HepG2 (cell line): ENCODE measurements around the gene ZNF282. TPM values are rescaled to one million over a fixed set of nuclear protein-coding genes. Genes with fewer than 3 reads are reported as not detected.

Source experiments
- GFI1 ChIP-seq: sonication (generic); formaldehyde crosslinking; IDR thresholded peaks from 2 replicates; pipeline ENCODE4 v1.5.0; 2020; ENCODE audit warnings: missing genetic modification reagents, mild to moderate bottlenecking, borderline replicate concordance
- HNRNPLL ChIP-seq: fragments of 200-400 bp; formaldehyde crosslinking; IDR thresholded peaks from 2 replicates; pipeline ENCODE4 v1.6.1; 2017; ENCODE audit warnings: mild to moderate bottlenecking, low read depth, low read length; ENCODE audit not compliant: poor library complexity, severe bottlenecking
- POLR2A ChIP-seq, 2 experiments: IDR thresholded peaks; 2 replicates each; pipeline ENCODE4 v1.6.1; 2011; ENCODE audit warnings: low read depth in 2 of 2, low read length in 2 of 2, mild to moderate bottlenecking in 1 of 2, moderate library complexity in 1 of 2; ENCODE audit not compliant: insufficient read depth in 1 of 2
- TEAD3 ChIP-seq: optimal IDR thresholded peaks from 2 replicates; pipeline ENCODE3; 2016; ENCODE audit warnings: borderline replicate concordance
- YY1 ChIP-seq: IDR thresholded peaks from 2 replicates; pipeline ENCODE4 v1.6.1; 2011; ENCODE audit warnings: low read length, low read depth, moderate library complexity, mild to moderate bottlenecking; ENCODE audit not compliant: insufficient read depth, insufficient replicate concordance
- ZNF34 ChIP-seq: sonication (generic); formaldehyde crosslinking; IDR thresholded peaks from 2 replicates; pipeline ENCODE4 v1.4.0; 2020; ENCODE audit warnings: mild to moderate bottlenecking, missing genetic modification reagents, borderline replicate concordance
- ZNF430 ChIP-seq: sonication (generic); formaldehyde crosslinking; IDR thresholded peaks from 2 replicates; pipeline ENCODE4 v1.9.0; 2021; ENCODE audit warnings: mild to moderate bottlenecking, missing genetic modification reagents
- ZNF468 ChIP-seq: sonication (generic); formaldehyde crosslinking; IDR thresholded peaks from 2 replicates; pipeline ENCODE4 v1.8.0; 2022; ENCODE audit warnings: mild to moderate bottlenecking, moderate library complexity, missing genetic modification reagents
- ZNF761 ChIP-seq: sonication (generic); formaldehyde crosslinking; conservative IDR thresholded peaks from 2 replicates; pipeline ENCODE4 v1.4.0; 2020; ENCODE audit warnings: mild to moderate bottlenecking, missing genetic modification reagents
- ZNF839 ChIP-seq: sonication (generic); formaldehyde crosslinking; IDR thresholded peaks from 2 replicates; pipeline ENCODE4 v1.4.0; 2020; ENCODE audit warnings: missing genetic modification reagents, mild to moderate bottlenecking, borderline replicate concordance
- polyA plus RNA-seq, 8 experiments: library from polyadenylated mRNA; depleted of rRNA in 3 of 8; stranded (reverse) in 7 of 8; unstranded in 1 of 8; fragments of >200 nt; fragmentation: Illumina TruSeq in 4 of 8; extraction: Trizol in 4 of 8; gene quantifications; 2 replicates each; pipeline versions ENCODE4 v1.2.1 to v1.2.3, GENCODE V29; 2011 to 2016; ENCODE audit warnings: low read depth in 4 of 8, missing spikeins in 1 of 8, mixed read lengths in 1 of 8; ENCODE audit not compliant: insufficient read depth in 1 of 8
- total RNA-seq, 5 experiments: library from RNA; depleted of rRNA; stranded (reverse); fragments of >200 nt; fragmentation: Illumina TruSeq; extraction: Trizol; gene quantifications; 2 replicates each; pipeline ENCODE4 v1.2.3, GENCODE V29; 2016; ENCODE audit warnings: low read depth in 1 of 5
- TF ChIP-seq, protein P1 (sequence below): sonication (generic); formaldehyde crosslinking; IDR thresholded peaks from 2 replicates; pipeline ENCODE4 v1.9.0; 2022; ENCODE audit warnings: missing genetic modification reagents, mild to moderate bottlenecking, borderline replicate concordance
- TF ChIP-seq, protein P2 (sequence below): sonication (generic); formaldehyde crosslinking; conservative IDR thresholded peaks from 2 replicates; pipeline ENCODE4 v1.8.0; 2022; ENCODE audit warnings: low read depth, missing genetic modification reagents
- TF ChIP-seq, protein P3 (sequence below): sonication (generic); formaldehyde crosslinking; IDR thresholded peaks from 2 replicates; pipeline ENCODE4 v1.8.1; 2023; ENCODE audit warnings: mild to moderate bottlenecking, missing genetic modification reagents
- TF ChIP-seq, protein P4 (sequence below): sonication (generic); formaldehyde crosslinking; IDR thresholded peaks from 2 replicates; pipeline ENCODE4 v1.5.1; 2020; ENCODE audit warnings: missing genetic modification reagents, mild to moderate bottlenecking, borderline replicate concordance
- TF ChIP-seq, protein P5 (sequence below): sonication (generic); formaldehyde crosslinking; IDR thresholded peaks from 2 replicates; pipeline ENCODE4 v1.5.0; 2020; ENCODE audit warnings: mild to moderate bottlenecking, missing genetic modification reagents

ZNF282 gene
- total and polyA plus RNA-seq, 2 of the 13 experiments (the other 11 are each of a cell fraction or from before 2014, with no cell fraction given): 9.1 to 20.9 TPM

DNA sequence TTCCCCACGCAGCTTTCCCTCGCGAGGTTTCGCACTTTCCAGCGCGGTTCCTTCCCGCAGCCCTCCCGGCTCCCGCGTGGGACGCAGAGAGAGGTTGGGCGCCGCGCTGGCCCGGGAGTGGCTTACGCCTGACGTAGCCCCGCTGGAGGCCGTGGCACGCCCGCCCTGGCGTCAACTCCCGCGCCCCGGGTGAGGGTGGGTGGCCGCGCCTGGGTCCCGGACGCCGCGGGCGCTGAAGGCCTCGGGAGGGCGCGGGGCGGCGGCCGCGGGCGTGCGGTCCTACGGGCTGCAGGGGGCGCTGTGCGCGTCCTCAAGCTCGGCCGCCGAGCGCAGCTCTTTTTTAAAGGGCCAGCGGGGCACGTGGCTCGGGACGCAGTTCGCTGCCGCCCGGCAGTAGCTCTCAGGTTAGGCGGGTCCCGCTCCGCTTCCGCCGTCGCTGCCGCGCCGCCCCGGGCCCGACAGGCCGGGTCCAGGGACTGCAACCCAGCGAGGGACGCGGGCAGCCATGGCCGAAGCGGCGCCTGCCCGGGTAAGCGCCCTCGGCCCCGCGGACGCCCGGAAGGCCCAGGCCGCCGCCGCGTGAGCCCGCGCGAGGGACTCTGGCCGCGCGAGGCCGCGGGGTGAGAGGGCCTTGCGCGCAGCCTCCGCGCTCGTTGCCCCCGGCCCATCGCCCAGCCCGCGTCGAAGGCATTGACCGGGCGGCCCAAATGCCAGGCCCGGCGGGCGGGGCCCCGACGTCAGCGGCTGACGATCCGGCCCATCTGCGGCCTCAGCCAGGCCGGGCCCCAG lies 66.7 kb downstream of the ZNF282 start, which contains the start of gene ZNF783 (continued):
- TF ChIP-seq, protein P1, sequence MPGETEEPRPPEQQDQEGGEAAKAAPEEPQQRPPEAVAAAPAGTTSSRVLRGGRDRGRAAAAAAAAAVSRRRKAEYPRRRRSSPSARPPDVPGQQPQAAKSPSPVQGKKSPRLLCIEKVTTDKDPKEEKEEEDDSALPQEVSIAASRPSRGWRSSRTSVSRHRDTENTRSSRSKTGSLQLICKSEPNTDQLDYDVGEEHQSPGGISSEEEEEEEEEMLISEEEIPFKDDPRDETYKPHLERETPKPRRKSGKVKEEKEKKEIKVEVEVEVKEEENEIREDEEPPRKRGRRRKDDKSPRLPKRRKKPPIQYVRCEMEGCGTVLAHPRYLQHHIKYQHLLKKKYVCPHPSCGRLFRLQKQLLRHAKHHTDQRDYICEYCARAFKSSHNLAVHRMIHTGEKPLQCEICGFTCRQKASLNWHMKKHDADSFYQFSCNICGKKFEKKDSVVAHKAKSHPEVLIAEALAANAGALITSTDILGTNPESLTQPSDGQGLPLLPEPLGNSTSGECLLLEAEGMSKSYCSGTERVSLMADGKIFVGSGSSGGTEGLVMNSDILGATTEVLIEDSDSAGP (CRISPR knock-in tag): peak; percentile 99
- TF ChIP-seq, protein P2, sequence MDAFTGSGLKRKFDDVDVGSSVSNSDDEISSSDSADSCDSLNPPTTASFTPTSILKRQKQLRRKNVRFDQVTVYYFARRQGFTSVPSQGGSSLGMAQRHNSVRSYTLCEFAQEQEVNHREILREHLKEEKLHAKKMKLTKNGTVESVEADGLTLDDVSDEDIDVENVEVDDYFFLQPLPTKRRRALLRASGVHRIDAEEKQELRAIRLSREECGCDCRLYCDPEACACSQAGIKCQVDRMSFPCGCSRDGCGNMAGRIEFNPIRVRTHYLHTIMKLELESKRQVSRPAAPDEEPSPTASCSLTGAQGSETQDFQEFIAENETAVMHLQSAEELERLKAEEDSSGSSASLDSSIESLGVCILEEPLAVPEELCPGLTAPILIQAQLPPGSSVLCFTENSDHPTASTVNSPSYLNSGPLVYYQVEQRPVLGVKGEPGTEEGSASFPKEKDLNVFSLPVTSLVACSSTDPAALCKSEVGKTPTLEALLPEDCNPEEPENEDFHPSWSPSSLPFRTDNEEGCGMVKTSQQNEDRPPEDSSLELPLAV: 0 out of 2 replicates have a peak, but pooled peaks have one; percentile 91
- TF ChIP-seq ZNF430 (CRISPR knock-in tag): peak; percentile 76
- peak; percentile 34 for TF ChIP-seq TEAD3
- TF ChIP-seq ZNF761 (CRISPR knock-in tag): peak; percentile 88; the same call in 1 of the 2 replicates
- peak; percentile 41 to 53; a peak in 3 of 4 replicates for TF ChIP-seq POLR2A (IDR thresholded peaks at IDR 0.05; ENCODE audit: insufficient read depth in 1 of 2, low read depth in 2 of 2, low read length in 2 of 2)
- TF ChIP-seq GFI1 (CRISPR knock-in tag): peak; percentile 33; the same call in 1 of the 2 replicates
- TF ChIP-seq, protein P3, sequence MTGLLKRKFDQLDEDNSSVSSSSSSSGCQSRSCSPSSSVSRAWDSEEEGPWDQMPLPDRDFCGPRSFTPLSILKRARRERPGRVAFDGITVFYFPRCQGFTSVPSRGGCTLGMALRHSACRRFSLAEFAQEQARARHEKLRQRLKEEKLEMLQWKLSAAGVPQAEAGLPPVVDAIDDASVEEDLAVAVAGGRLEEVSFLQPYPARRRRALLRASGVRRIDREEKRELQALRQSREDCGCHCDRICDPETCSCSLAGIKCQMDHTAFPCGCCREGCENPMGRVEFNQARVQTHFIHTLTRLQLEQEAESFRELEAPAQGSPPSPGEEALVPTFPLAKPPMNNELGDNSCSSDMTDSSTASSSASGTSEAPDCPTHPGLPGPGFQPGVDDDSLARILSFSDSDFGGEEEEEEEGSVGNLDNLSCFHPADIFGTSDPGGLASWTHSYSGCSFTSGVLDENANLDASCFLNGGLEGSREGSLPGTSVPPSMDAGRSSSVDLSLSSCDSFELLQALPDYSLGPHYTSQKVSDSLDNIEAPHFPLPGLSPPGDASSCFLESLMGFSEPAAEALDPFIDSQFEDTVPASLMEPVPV (CRISPR knock-in tag): peak; percentile 76; the same call in 1 of the 2 replicates
- TF ChIP-seq, protein P4, sequence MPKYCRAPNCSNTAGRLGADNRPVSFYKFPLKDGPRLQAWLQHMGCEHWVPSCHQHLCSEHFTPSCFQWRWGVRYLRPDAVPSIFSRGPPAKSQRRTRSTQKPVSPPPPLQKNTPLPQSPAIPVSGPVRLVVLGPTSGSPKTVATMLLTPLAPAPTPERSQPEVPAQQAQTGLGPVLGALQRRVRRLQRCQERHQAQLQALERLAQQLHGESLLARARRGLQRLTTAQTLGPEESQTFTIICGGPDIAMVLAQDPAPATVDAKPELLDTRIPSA (CRISPR knock-in tag): no peak
- peak; percentile 61 for TF ChIP-seq HNRNPLL
- peak; percentile 64 for TF ChIP-seq YY1
- 0 out of 2 replicates have a peak, but pooled peaks have one; percentile 61 for TF ChIP-seq ZNF468 (CRISPR knock-in tag)
- TF ChIP-seq ZNF34: peak; percentile 87
- TF ChIP-seq, protein P5, sequence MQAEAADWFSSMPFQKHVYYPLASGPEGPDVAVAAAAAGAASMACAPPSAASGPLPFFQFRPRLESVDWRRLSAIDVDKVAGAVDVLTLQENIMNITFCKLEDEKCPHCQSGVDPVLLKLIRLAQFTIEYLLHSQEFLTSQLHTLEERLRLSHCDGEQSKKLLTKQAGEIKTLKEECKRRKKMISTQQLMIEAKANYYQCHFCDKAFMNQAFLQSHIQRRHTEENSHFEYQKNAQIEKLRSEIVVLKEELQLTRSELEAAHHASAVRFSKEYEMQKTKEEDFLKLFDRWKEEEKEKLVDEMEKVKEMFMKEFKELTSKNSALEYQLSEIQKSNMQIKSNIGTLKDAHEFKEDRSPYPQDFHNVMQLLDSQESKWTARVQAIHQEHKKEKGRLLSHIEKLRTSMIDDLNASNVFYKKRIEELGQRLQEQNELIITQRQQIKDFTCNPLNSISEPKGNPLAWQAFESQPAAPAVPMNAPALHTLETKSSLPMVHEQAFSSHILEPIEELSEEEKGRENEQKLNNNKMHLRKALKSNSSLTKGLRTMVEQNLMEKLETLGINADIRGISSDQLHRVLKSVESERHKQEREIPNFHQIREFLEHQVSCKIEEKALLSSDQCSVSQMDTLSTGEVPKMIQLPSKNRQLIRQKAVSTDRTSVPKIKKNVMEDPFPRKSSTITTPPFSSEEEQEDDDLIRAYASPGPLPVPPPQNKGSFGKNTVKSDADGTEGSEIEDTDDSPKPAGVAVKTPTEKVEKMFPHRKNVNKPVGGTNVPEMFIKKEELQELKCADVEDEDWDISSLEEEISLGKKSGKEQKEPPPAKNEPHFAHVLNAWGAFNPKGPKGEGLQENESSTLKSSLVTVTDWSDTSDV (CRISPR knock-in tag): peak; percentile 97; the same call in 1 of the 2 replicates
- no peak for TF ChIP-seq ZNF839 (CRISPR knock-in tag)
